COLO668 (cell line): ENCODE results near the gene FBXW10B.
"Not testable (repeated sequence)": the region's sequence is repeated elsewhere in the genome, so short reads cannot be mapped to it uniquely, and the experiment has no call there.

Experiments
- DNase-seq: peaks from one replicate; lab custom pipeline; 2025; ENCODE audit not compliant: unreplicated experiment; lab: John Stamatoyannopoulos, UW

Gene FBXW10B

DNA sequence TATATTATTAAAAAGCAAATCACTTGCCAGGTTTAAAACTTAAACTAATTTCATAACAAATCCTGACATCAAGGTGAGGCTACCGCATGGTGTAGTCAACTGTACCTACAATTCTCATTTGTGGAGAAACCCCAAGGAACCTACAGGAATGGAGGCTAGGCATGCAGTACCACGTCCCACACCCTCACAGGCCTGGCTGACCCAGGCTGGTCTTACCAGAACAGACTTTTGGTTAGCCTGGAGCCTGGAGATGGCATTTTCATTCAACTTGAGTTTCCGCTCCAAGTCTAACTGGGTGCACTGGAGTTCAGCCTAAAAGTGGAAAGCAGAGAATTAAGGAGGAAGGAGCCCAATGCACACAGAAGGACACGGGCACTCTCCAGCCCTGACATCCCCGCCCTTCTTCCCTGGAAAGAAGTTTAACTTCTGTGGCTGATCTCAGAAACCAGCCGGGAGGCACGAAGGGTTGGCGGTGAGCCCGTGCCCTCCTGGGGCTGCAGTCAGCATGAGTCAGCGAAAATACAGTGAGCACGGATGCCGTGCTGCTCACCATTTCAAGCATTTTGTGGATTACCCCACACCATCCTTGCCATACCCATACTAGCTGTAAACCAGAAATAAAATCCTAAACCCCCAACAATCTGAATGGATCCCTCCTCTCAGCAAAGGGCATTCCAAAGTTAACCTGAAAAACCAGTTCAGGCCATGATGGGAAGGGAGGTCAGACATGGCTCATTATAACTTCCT is 23.2 kb upstream of the FBXW10B start:
- DNase-seq = not testable (repeated sequence)

DNA sequence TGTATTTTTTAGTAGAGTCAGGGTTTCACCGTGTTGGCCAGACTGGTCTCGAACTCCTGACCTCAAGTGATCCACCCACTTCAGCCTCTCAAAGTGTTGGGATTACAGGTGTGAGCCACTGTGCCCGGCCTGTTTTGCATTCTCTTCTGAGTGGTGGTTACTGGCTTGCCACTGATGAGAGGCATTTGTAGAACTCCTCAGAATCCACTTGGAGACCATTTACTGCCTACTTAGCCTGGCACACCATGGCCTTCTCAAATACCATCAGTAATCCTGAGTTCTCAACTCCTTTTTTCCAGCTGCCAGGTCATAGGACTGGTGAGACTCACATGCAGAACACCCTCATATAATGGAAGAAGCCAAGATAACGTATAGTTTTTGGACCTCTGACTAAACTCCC is 22.5 kb upstream of the FBXW10B start:
- not testable (repeated sequence) for DNase-seq

DNA sequence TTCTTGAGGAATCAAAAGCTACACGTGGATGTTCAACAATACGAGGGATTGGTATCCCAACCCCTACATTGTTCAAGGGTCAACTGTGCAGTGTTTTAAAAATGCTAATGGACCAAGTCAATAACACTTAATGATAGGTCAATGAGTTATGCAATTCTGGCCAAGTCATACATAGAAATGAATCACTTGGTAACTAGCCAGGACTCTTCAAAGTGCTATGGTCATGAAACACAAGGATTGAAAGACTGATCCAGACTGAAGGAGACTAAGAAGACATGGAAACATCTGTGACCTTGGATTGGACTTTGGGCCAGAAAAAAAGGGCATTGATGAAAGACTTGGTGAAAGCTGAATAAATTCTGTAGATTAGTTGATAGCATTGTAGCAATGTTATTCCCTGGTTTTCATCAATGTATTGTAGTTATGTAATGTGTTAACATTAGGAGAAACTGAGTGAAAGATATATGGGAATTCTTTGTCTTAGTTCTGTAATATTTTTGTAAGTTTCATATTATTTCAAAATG is 11.5 kb upstream of the FBXW10B start:
- not testable (repeated sequence) for DNase-seq

DNA sequence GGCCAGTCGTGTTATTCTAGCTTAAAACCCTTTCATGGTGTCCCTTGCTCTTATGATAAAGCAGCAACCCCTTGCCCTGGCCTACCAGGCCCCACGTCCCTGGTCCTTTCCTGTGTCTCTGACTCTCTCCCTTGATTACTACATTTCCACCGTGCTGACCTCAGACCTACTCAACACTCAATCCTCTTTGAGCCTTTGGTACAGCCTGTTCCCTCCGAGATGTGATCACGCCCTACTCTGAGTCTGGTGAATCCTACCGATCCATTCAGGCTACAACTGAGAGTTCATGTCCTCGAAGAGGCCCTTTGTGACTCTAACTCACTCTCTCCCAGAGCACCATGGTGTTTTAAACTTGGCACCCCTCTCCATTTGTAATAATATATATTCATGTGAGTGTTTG is 10.5 kb upstream of the FBXW10B start:
- not testable (repeated sequence) for DNase-seq

DNA sequence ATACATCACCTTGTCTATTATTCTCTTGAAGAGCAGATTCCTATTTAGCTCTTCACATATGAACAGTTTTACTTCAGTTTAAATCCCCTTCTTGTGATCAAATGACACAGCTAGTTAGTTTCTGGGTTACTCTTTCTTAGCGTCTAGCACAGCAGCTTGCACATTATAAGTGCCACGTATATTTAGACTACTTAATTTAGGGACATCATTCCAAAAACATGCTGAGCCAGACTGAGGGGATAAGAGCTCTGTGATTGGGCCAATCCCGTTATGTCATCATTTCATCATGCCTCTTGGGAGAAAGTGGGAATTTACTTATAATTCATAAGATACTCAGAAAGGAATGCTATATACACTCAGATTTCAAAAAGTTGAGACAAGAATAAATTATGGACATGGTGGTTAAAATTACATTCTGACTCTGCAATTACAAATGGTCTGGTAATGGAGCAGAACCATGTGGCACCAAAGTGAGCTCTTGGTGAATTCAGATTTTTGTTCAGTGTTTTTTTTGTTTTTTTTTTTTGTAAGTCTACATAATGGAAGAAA is 4.2 kb upstream of the FBXW10B start:
- DNase-seq = not testable (repeated sequence)

DNA sequence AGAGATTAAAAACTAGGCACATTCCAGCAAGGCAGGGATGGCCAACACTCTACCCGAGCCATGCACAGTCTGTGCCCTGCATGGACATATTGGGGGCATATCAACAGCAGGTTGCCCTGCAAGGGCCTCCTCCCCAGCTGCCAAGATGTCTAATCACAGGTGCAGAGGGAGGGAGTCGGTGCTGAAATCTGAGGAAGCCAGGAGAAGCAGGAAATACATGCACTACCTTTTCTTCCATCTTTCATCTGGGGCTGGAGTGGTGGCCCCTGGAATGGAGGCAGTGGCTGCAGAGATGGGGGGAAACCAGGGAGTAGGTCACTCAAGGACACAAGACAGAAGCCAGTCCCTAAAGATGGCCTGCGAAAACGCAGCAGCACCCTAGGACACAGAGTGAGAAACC is 3.8 kb upstream of the FBXW10B start:
- DNase-seq = not testable (repeated sequence)

DNA sequence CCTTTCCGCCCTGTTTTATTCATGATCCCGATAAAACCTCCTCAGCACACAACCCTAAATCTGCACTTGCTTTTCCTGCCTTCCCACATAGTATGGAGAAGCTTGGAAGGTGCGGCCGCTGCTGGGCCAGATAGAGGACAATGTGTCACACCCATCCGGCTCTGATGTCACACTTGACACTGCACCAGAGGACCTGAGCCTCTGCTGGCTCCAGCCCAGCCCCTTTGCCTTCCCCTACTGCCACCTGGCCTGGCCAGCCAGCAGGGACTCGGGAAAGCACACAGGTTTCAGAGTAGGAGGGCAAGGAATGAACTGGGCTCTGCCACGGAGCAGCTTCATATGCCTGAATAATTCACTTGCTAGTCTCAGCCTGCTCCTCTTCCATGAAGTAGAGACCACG is 2.6 kb upstream of the FBXW10B start:
- not testable (repeated sequence) for DNase-seq

DNA sequence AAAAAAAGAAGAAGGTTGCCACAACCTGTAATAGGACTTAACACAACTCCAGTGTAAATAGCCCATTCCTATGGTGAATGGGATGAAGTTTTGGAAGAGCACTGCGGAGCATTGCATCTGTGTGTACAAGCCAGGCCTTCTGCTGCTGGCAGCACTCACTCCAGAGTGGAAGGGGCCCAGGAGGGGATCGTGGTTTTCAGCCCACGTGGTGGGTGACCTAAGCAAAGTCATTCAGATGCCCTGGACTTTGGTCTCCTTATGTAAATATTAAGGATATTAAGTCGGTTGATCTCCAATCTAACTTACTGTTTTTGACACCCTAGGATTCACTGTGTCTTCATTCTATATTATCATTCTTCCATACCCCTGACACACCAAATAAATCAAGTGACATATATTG is 2.7 kb downstream of the FBXW10B start:
- not testable (repeated sequence) for DNase-seq

DNA sequence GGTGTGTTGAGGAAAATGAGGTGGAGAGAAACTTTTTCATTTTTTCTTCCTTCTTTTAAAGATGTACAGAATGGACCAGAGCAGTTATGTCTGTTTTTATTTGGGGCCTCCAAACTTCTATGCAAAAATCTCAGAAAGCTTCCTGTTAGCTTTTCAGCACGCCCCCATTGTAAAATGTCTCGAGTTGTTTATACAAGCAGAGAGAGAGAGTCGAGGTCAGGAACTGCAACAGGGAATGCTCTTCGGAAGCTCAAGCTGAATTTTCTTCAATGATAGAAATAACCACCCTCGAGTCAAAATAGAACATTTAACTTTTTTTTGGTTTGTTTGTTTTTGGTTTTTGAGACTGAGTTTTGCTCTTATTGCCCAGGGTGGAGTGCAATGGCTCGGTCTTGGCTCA is 3.7 kb downstream of the FBXW10B start:
- DNase-seq = not testable (repeated sequence)

DNA sequence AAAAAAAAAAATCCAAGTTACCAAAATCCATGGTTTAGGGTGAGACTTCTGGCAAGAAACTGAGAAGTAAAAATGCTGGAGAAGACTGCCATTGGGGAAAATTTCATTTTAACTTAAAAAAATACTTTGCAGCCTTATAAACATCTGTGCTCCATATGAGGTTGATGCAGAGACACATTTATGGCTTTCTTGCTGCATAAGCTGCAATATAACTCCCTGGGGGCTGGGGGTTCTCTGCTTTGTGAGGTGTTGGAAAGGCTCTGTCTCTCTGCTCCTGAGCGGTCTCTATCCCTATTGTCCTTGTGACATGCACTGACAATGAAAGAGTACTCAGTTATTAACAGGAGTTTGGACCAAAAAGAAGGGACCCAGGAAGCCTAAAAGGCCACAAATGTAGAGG is 6.4 kb downstream of the FBXW10B start:
- not testable (repeated sequence) for DNase-seq

DNA sequence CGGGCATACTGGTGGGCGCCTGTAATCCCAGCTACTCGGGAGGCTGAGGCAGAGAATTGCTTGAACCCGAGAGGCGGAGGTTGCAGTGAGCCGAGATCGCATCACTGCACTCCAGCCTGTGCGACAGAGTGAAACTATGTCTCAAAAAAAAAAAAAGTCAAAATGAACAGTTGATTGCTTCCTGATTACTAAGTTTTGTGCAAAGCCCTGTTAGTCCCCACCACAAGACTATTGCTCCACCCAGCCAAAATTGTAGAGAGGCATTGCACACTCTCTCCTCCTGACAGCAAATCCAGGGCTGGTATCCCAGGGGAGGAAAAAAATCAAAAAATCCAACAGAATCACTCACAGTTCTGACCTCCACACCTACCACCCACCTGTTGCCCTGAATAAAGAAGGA is 26.5 kb downstream of the FBXW10B start:
- not testable (repeated sequence) for DNase-seq

DNA sequence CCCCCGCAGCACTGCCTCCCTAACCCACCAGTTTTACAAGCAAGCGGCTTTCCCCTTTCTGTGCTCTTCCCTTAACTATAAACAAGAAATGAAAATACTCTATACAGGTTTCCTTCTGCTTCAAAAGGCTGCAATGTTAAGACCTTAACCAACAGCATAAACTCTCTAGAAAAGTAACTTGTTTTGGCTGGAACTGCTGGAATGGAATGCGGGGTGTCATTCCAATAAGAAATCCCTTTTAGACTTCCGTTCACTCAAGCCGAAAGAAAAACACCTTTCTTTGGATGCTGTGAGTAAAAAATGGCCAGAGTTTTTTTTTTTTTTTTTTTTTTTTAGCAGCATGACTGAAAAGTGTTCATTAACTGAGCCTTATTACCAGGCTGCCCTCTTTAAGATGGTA is 27.5 kb downstream of the FBXW10B start:
- DNase-seq = not testable (repeated sequence)

DNA sequence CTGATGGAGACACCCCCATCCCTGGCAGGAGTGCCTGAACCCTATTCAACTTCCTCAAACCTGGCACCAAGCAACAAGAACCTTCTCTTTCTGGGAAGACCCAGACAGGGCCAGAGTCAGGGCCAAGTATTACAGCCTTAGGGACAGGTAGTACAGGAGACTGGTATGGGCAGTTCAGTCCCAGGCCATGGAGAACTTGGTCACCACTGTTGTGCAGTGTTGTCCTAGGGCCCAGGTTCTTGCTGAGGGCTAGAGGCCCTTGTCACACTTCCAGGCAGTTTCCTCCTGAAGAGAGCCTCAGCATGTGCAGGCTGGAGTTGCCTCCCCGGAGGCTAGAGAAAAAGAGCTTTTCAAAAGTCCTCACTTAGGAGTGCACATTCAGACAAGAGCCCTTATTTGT is 28.7 kb downstream of the FBXW10B start:
- not testable (repeated sequence) for DNase-seq

DNA sequence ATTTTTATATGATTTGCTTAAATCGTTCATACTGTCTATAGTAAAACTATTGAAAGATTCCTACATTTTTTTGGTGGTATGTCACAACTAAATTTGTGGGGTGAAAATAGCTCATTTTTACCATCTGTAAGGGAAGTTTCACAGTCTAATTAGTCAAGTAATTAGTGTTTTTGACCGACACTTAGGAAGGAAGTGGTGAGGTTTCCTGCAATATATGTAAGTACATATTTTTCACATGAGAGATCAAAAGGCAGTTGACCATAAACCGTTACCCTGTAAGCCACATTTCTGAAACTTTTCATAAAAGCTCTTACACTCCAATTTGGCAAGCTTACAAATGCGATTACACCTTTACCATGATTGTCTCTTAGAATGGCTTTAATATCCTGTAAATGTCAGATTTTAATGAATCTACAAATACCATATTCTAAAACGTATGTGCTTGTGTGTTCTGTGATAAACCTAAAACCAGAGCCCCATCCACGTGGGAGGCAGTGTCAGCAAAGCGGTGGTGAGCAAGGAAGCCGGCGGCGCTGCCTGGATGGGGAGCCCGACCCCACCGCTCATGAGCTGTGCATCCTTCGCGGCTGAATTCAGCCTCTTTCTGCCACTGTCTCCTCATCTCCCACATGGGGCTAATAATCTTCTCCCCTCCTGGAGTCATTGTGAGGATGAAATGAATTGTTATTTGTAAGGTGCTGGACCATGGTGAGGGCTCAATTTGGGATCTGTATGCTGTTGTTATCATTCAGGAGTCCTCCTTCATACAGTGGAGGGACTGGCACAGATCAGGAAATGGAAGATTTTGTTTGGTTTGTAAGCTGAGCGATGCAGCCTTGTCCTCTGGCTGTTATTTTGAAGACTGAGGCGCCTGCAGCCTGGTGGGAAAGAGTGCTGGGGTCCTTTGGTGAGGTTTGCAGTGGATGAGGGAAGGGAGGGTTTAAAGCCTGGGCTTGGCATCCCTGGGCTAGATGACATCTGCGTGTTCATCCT is 29.7 kb downstream of the FBXW10B start:
- DNase-seq = not testable (repeated sequence)

DNA sequence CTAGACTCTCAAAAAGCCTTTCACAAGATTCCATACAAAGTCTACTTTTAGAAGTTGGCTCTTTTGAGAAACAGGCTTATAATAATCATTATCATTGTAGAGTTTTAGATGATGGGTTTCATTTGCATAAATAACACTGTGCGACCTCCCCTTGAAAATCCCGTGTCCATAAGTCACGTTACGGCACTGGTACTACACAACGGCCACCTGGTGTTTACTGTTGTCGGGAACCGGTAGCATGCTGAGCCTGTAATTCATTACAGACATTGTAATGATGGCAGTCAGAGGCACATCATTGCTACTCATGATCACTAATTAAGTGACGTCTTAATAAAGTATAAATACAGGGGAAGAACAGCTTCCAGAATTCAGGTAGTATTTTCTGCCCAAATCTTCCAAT is 31.5 kb downstream of the FBXW10B start:
- not testable (repeated sequence) for DNase-seq

DNA sequence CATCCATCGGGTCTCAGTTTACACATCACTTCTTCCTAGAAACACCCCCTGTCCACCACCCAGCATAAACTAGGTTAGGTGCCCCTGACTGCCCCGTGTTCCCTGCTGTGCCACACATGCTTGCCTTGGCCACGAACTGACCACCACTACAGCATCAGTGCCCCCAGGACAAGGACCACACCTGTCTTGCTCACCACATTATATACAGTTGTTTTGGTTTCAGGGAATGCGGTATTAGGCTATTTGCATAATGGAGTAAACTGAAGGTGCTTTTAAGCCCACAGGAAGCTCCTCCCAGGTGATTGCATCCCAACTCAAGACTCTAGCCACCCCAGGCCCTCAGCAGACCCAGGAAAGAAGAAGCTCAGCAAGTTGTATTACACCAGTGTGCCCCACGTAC is 36.2 kb downstream of the FBXW10B start:
- not testable (repeated sequence) for DNase-seq

DNA sequence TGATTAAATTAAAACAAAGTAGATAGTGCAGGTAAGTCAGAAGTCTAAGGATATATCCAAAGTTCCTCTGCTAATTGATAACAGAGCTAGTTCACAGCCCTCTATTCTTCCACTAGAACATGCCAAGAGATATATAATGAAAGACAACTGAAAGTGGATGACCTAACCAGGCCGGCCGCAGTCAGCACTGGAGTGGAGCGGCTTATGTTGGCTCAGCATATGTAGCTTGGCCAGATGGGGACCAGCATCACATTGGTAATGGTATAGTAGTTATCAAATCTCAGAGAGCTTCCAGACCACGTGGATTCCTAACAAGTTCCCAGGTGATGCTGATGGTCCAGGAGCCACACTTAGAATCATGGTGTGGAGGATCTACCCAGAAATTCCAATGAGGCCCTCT is 38.0 kb downstream of the FBXW10B start:
- not testable (repeated sequence) for DNase-seq

DNA sequence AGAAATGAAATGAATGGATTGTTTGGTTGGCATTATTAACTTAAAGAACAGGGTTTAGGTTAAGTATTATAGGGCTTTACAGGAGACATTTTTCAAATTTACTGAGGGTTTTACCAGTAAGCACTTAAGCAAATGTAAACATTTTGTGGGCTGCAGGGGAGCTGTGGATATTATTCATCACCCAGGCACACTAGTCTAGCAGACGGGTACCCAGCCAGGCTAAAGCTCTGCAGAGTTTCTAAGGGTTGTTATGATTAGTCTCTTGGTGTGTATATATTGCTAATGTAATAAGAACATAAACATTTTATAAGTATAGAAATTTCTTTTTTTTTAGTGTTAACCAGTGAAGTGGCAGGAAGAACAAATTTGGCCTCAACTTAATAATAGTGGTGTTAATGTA is 42.7 kb downstream of the FBXW10B start:
- DNase-seq = not testable (repeated sequence)

DNA sequence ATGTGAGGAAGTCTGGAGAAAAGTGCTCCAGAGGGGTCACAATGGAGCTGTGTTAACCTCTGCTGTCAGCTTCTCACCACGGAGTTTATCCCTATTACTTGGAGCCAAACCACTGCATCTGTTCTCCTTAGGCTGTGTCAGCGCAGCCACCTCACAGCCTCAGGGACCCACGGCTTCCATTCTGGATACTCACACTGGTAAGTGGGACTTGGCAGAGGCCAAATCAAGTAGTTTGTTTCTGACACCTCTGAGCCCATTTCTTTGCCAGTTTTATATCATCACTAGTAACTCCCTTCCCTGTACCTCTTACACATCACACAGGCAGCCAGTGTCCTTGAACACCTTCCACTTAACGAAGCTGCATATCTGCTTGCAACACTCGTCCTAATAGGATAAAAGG is 44.8 kb downstream of the FBXW10B start:
- not testable (repeated sequence) for DNase-seq

DNA sequence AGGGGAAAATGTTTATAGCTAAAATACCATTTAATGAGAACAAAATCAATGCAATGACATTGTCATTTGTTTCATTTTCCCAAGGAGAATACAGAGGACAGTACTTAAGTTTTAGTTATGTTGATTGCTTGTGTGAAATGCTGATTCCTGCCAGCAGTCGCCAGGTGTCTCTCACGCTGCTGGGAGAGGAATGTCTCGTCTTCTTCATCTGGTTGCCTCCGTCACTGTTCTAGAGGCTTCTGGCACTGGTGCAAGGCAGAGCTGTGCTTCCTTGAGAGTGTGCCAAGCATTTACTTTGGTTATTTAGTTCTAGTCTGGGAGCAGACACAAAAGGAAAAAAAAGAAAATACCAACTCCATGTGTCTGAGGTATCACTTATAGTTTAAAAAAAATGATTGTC is 45.6 kb downstream of the FBXW10B start:
- not testable (repeated sequence) for DNase-seq
